HEK293 (cell line): ENCODE measurements around the gene IL17F.

Experiments
- CTCF ChIP-seq: fragments of 450-650 bp; formaldehyde crosslinking; IDR thresholded peaks from 2 replicates; pipeline ENCODE4 v1.5.1; 2016; ENCODE audit warnings: missing biosample characterization, missing genetic modification characterization
- KLF10 ChIP-seq: fragments of 450-650 bp; IDR thresholded peaks from 2 replicates; pipeline ENCODE4 v1.5.1; 2018; ENCODE audit warnings: missing biosample characterization, mild to moderate bottlenecking, missing genetic modification characterization
- KLF16 ChIP-seq: fragments of 450-650 bp; formaldehyde crosslinking; IDR thresholded peaks from 2 replicates; pipeline ENCODE4 v1.5.1; 2017; ENCODE audit warnings: missing biosample characterization, missing genetic modification characterization
- TCF7L2 ChIP-seq: IDR thresholded peaks from 2 replicates; pipeline ENCODE4 v1.6.1; 2011; ENCODE audit warnings: low read depth, mild to moderate bottlenecking, inconsistent platforms, low read length, moderate library complexity, borderline replicate concordance
- ZBTB17 ChIP-seq: fragments of 450-650 bp; formaldehyde crosslinking; IDR thresholded peaks from 2 replicates; pipeline ENCODE4 v1.5.1; 2016; ENCODE audit warnings: missing biosample characterization, missing genetic modification characterization
- ZFHX2 ChIP-seq: fragments of 450-650 bp; formaldehyde crosslinking; conservative IDR thresholded peaks from 2 replicates; pipeline ENCODE4 v1.5.1; 2016; ENCODE audit warnings: missing biosample characterization, missing genetic modification characterization
- ZNF10 ChIP-seq: fragments of 450-650 bp; formaldehyde crosslinking; IDR thresholded peaks from 2 replicates; pipeline ENCODE4 v1.5.1; 2017; ENCODE audit warnings: missing biosample characterization, missing genetic modification characterization
- ZNF169 ChIP-seq: fragments of 450-650 bp; formaldehyde crosslinking; IDR thresholded peaks from 2 replicates; pipeline ENCODE4 v1.5.1; 2016; ENCODE audit warnings: missing biosample characterization, missing genetic modification characterization
- ZNF239 ChIP-seq: fragments of 450-650 bp; formaldehyde crosslinking; IDR thresholded peaks from 2 replicates; pipeline ENCODE4 v1.5.1; 2016; ENCODE audit warnings: missing biosample characterization, missing genetic modification characterization
- ZNF549 ChIP-seq: fragments of 450-650 bp; IDR thresholded peaks from 2 replicates; pipeline ENCODE4 v1.5.1; 2018; ENCODE audit warnings: missing biosample characterization, missing genetic modification characterization, mild to moderate bottlenecking, inconsistent platforms, moderate library complexity
- ZSCAN30 ChIP-seq: fragments of 450-650 bp; IDR thresholded peaks from 2 replicates; pipeline ENCODE4 v1.5.1; 2018; ENCODE audit warnings: missing biosample characterization, mild to moderate bottlenecking, missing genetic modification characterization, moderate library complexity
- TF ChIP-seq, protein P1 (sequence below): fragments of 450-650 bp; formaldehyde crosslinking; IDR thresholded peaks from 2 replicates; pipeline ENCODE4 v1.5.1; 2016; ENCODE audit warnings: missing biosample characterization, missing genetic modification characterization
- TF ChIP-seq, protein P2 (sequence below): fragments of 450-650 bp; formaldehyde crosslinking; IDR thresholded peaks from 2 replicates; pipeline ENCODE4 v1.5.1; 2017; ENCODE audit warnings: missing biosample characterization, missing genetic modification characterization

DNA sequence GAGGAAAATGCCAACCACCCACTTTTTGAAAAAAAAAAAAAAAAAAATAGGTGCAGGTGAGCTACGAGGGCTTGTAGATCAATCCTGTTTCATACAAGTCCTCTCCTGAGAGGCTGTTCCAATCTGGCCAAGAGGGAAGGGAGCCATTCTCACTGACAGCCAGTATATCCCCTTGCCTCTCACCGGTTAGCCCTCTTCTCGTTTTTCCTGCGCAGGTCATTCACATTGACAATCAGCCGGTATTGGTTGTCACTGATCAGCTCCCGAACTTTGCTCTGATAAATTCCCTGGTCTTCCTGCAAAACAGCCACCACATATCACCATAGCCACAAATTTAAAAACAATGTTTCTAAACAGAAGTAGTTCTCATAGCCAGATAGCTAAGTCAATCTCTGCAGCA, 38.8 kb upstream of the IL17F start:
- TF ChIP-seq CTCF (tag by site-specific recombination) (no peak), ZFHX2 (tag by site-specific recombination) (no peak), KLF10 (tag by site-specific recombination) (no peak), TCF7L2 (no peak), ZNF169 (tag by site-specific recombination) (no peak), ZNF549 (no peak), ZBTB17 (tag by site-specific recombination) (no peak), KLF16 (tag by site-specific recombination) (no peak), ZSCAN30 (no peak), ZNF10 (tag by site-specific recombination) (no peak), ZNF239 (tag by site-specific recombination) (no peak)
- TF ChIP-seq, protein P1, sequence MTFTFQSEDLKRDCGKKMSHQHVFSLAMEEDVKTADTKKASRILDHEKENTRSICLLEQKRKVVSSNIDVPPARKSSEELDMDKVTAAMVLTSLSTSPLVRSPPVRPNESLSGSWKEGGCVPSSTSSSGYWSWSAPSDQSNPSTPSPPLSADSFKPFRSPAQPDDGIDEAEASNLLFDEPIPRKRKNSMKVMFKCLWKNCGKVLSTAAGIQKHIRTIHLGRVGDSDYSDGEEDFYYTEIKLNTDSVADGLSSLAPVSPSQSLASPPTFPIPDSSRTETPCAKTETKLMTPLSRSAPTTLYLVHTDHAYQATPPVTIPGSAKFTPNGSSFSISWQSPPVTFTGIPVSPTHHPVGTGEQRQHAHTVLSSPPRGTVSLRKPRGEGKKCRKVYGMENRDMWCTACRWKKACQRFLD (tag by site-specific recombination) = no peak
- TF ChIP-seq, protein P2, sequence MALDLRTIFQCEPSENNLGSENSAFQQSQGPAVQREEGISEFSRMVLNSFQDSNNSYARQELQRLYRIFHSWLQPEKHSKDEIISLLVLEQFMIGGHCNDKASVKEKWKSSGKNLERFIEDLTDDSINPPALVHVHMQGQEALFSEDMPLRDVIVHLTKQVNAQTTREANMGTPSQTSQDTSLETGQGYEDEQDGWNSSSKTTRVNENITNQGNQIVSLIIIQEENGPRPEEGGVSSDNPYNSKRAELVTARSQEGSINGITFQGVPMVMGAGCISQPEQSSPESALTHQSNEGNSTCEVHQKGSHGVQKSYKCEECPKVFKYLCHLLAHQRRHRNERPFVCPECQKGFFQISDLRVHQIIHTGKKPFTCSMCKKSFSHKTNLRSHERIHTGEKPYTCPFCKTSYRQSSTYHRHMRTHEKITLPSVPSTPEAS = no peak
